ENCODE results near the gene TMEM163. TPM values are rescaled to one million over a fixed set of nuclear protein-coding genes. Genes with fewer than 3 reads are reported as not detected.

The TMEM163 gene
- total and polyA plus RNA-seq, 8 donors = 3.9 to 48.4 (median 14.0) TPM

DNA sequence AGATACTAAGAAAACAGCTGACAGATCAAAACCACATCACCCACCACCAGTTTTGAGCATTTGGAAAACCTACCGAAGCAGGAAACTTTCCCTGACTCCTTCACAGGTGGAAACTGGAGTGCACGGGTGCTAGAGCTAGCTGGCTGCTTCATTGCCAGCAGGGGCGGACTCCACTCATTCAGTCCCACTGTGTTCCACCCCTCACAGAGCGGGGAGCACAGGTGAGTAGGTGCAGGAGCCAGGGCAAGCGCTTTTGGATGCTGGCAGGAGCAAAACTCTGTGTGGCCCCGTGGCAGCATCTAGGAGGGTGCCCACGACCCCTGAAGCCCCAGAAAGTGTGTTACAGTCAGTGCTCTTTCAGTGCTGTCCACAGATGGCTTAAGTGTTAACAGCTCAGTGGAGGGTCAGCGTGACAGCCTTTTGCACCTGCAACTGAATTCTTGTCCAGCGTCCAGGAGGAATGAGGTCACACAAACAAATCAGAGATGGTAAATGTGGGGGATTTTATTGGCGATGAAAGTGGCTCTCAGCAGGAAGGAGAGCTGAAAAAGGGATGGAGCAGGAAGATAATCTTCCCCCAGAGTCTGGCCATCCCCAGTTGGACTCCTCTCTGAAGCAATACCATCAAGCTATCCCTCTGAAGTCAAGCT, 71.1 kb downstream of the TMEM163 start:
- Histone ChIP-seq H3K27ac (no peak overlapping the region), H3K9me3 (no peaks in the 10 kb centered on the region), H3K27me3 (no peaks in the 10 kb centered on the region), H3K4me1 (no peaks in the 10 kb centered on the region), H3K36me3 (no peaks in the 10 kb centered on the region), H3K4me3 (no peak overlapping the region)
- DNase-seq (peak in 1 of 4 donors; percentile 44), ATAC-seq (peak; percentile 31)
- TF ChIP-seq, protein P1, sequence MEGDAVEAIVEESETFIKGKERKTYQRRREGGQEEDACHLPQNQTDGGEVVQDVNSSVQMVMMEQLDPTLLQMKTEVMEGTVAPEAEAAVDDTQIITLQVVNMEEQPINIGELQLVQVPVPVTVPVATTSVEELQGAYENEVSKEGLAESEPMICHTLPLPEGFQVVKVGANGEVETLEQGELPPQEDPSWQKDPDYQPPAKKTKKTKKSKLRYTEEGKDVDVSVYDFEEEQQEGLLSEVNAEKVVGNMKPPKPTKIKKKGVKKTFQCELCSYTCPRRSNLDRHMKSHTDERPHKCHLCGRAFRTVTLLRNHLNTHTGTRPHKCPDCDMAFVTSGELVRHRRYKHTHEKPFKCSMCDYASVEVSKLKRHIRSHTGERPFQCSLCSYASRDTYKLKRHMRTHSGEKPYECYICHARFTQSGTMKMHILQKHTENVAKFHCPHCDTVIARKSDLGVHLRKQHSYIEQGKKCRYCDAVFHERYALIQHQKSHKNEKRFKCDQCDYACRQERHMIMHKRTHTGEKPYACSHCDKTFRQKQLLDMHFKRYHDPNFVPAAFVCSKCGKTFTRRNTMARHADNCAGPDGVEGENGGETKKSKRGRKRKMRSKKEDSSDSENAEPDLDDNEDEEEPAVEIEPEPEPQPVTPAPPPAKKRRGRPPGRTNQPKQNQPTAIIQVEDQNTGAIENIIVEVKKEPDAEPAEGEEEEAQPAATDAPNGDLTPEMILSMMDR (IDR thresholded peaks at IDR 0.05) = no peak
- intact Hi-C loops (cut with DNase I) = no loop called here

GRCh38 chr2:134642938-134643337, 75.9 kb downstream of the TMEM163 start:
- no peaks in the 10 kb centered on the region for H3K4me1 ChIP-seq
- TF ChIP-seq, protein P1 (IDR thresholded peaks at IDR 0.05) = no peak
- no peaks in the 10 kb centered on the region for H3K27me3 ChIP-seq
- intact Hi-C loops (cut with DNase I) = no loop called here
- ATAC-seq (no peak), DNase-seq (no peak)
- H3K27ac ChIP-seq = no peak overlapping the region
- no peaks in the 10 kb centered on the region for H3K9me3 ChIP-seq
- H3K36me3 ChIP-seq = no peaks in the 10 kb centered on the region
- no peak overlapping the region for H3K4me3 ChIP-seq

- no peaks in the 10 kb centered on the region for H3K4me1 ChIP-seq
- intact Hi-C loops (cut with DNase I) = no loop called here
- TF ChIP-seq, protein P1 (IDR thresholded peaks at IDR 0.05) = no peak
- no peaks in the 10 kb centered on the region for H3K27me3 ChIP-seq
- no peak for ATAC-seq
- H3K36me3 ChIP-seq = no peaks in the 10 kb centered on the region
- H3K4me3 ChIP-seq = no peak overlapping the region
- H3K27ac ChIP-seq = no peak overlapping the region
- DNase-seq = no peak
- H3K9me3 ChIP-seq = no peaks in the 10 kb centered on the region
Observed at GRCh38 chr2:134640494-134640893, 78.3 kb downstream of the TMEM163 start.

DNA sequence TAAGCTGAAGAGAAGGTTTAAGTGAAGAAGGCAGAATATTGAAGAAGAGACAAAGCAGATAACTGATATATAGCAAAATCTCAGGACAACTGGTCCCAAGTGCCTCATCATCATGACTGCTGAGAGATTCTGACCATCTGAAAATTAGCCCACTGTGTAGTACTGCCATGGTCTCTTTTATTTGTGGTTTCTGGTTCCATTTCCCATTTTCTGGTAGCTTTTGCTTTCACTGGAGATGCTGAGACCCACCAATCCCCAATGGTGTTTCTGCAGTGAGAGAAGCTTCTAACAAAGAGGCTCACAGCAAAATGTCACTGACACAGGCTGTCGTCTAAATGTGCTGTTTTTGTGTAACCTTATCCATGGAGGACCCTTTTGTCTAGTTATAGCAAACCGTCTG, 79.5 kb downstream of the TMEM163 start:
- ATAC-seq (no peak), DNase-seq (no peak)
- Histone ChIP-seq H3K36me3 (no peaks in the 10 kb centered on the region), H3K4me1 (no peaks in the 10 kb centered on the region), H3K27ac (no peak overlapping the region), H3K4me3 (no peak overlapping the region), H3K9me3 (no peaks in the 10 kb centered on the region), H3K27me3 (no peaks in the 10 kb centered on the region)
- TF ChIP-seq, protein P1 (IDR thresholded peaks at IDR 0.05) = no peak
- intact Hi-C loops (cut with DNase I) = no loop called here

GRCh38 chr2:134636714-134637113, 82.1 kb downstream of the TMEM163 start:
- ATAC-seq (no peak), DNase-seq (no peak)
- TF ChIP-seq, protein P1 (IDR thresholded peaks at IDR 0.05) = no peak
- H3K27me3 ChIP-seq = no peaks in the 10 kb centered on the region
- H3K4me3 ChIP-seq = no peak overlapping the region
- intact Hi-C loops (cut with DNase I) = no loop called here
- no peak overlapping the region for H3K27ac ChIP-seq
- H3K4me1 ChIP-seq = no peaks in the 10 kb centered on the region
- H3K36me3 ChIP-seq = no peaks in the 10 kb centered on the region
- no peaks in the 10 kb centered on the region for H3K9me3 ChIP-seq

Measured in left lung (tissue), 10 donors.